GM21367 (cell line): ENCODE measurements around the gene TEAD3.
"Not testable (repeated sequence)": the region's sequence is repeated elsewhere in the genome, so short reads cannot be mapped to it uniquely, and the experiment has no call there.

ENCODE experiments used
- ATAC-seq: cut with Tn5 transposase; IDR thresholded peaks from one replicate; pipeline ENCODE4 v1.9.1; 2021; ENCODE audit not compliant: unreplicated experiment

TEAD3 gene

DNA sequence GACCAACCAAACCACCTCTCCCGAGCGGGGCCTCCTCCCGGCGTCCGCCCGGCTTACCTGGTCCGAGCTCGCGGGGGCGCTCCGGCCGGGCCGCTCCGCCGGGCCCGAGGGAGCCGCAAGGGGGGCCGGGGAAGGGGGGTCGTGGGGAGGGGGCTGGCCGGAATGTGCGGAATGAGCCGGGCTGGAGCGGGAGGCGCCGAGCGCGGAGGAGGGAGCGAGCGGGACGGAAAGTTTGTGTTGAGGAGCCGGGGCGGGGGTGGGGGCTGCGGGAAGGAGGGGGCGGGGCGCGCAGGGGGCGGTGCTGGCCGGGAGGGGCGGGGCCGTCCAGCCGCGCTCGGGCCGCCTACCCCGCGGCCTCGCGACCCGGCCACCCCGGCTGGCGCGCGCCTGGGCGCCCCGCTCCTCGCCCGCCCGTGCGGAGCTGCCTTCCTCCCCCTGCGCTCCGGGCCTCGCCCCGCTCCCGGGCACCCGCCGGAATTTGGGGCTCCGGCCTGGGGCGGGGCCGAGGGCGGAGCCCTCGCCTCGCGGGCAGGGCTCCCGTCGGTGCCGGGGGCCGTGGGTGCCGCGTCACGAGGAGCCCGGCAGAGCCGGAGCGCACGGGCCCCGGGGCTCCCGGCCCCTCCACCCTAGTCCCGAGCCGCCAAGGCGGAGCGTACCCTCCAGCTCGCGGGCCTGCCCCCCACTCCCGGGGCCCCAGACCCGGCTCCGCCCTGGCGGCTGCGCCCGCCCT is at the start of gene TEAD3:
Gene TEAD3 (minus strand): TSS at position 239 of the 730 bp plus-strand sequence.
- no peak for ATAC-seq

GRCh38 chr6:35544769-35545361 is 48.0 kb upstream of the TEAD3 start:
- ATAC-seq, result no peak

DNA sequence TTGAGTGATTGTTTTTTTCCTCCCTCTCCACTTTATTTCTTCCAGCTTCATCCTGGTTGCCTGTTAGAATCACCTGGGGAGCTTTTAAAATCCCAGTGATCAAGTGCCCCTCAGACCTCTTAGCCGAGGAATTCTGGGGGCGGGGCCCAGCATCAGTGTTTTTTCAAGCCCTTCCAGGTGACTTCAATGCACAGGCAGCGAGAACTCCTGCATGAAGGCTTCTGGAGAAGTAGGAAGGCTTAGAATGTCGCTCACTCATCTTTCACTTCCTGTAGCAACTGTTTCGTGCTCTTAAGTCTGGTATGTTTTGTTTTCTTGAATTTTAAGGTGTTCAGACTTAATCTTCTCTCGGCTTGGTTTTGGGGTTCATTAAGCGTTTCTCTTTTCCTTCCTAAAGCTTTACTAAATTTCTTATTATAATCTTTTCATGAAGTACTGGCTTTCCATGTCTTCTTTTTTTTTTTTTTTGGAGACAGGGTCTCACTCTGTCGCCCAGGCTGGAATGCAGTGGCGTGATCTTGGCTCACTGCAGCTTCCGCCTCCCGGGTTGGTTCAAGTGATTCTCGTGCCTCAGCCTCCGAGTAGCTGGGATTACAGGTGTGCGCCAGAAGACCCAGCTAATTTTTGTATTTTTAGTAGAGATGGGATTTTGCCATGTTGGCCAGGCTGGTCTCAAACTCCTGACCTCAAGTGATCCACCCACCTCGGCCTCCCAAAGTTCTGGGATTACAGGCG is 46.7 kb upstream of the TEAD3 start:
- no peak for ATAC-seq

GRCh38 chr6:35541836-35542235 is 45.0 kb upstream of the TEAD3 start:
- ATAC-seq, result no peak

GRCh38 chr6:35539223-35539622 is 42.3 kb upstream of the TEAD3 start:
- no peak for ATAC-seq

- ATAC-seq, result not testable (repeated sequence)
Observed at GRCh38 chr6:35535847-35536246, 39.0 kb upstream of the TEAD3 start.

DNA sequence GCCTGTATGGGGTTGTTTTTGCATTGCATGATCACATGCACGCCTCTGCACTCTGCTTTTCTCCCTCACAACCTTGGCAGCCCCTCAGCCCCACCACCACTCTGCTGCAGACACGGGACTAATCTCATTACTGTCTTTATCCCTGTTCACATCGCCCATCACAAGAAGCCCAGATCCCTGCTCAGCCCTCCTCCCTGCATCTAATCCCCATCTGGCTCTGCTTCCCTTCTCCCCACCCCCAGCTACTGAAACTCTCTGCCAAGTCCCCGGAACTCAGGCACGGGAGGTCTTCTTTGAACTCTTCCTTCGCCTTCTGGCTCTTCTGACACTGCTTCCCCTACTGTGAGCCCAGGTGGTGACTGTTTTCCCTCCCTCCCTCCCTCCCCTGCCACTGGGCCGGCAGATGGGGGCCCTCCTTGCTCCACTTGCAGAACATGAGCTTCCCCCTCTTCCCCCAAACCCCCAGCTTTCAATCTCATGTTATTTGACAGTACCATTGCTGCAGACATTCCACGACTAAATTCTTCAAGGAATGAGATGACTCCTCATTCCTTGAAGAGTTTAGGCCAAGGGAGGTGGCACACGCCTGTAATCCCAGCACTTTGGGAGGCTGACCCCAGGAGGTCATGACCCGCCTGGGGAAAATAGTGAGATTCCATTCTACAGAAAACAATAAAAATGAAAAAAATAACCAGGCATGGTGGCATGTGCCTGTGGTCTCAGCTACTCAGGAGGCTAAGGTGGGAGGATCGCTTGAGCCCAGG is 37.7 kb upstream of the TEAD3 start:
- no peak for ATAC-seq

- ATAC-seq, result no peak
Observed at GRCh38 chr6:35533981-35534380, 37.1 kb upstream of the TEAD3 start.

GRCh38 chr6:35532126-35532525 is 35.2 kb upstream of the TEAD3 start:
- no peak for ATAC-seq

DNA sequence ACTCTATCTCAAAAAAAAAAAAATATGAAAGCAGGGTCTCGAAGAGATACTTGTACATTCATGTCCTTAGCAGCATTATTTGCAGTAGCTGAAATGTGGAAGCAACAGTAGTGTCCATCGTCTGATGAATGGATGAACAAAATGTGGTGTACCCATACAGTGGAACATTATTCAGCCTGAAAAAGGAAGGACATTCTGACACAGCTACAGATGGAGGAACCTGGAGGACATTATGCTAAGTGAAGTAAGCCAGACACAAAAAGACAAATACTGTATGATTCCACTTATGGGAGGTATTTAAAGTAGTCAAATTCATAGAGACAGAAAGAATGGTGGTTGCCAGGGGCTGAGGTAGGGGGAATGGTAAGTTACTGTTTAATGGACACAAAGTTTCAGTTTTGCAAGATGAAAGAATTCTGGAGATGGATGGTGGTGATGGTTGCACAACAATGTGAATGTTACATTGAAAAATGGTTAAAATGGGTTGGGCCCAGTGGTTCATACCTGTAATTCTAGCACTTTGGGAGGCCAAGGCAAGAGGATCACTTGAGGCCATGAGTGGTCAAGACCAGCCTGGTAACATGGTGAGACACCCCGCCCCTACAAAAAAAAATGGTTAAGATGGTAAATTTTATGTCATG is 27.6 kb upstream of the TEAD3 start:
- no peak for ATAC-seq

DNA sequence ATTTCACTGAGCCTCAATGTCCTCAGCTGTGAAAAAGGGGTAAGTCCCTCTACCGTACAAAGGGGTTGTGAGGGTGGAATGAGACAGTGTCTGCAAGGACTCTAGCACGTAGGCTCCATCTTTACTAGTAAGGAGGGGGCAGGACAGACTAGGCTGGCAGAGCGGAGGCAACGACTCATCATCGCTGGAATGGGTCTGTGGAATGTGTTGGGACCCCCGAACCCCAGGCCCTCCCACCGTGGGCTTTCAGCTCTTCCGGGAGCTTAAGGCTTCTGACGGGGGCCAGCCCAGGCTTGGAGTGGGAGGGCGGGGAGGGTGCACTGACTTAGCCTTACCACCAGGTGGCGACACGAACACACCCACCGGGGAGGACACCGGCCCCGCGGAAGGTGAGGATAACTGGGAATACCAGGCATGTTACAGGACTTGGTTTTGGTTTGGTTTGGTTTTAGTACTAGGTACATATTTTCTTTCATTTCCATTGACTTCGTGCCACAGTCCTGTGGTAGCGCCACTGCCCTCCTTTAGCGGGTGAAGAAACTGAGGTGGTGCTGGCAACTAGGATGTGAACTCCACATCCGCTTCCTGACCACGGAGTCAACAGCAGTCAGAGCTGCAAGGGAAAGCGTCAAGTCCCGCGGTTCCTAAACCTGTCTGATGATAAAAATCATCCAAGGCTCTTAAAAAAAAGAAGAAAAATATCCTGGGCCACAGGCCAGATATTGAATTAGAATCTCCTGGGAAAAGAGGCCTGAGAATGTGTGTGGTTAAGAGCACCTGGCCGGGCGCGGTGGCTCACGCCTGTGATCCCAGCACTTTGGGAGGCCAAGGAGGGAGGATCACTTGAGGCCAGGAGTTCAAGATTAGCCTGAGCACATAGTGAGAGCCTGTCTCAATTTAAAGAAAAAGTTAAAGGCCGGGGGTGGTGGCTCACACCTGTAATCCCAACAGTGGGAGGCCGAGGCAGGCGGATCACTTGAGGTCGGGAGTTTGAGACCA is 26.1 kb upstream of the TEAD3 start:
- no peak for ATAC-seq

DNA sequence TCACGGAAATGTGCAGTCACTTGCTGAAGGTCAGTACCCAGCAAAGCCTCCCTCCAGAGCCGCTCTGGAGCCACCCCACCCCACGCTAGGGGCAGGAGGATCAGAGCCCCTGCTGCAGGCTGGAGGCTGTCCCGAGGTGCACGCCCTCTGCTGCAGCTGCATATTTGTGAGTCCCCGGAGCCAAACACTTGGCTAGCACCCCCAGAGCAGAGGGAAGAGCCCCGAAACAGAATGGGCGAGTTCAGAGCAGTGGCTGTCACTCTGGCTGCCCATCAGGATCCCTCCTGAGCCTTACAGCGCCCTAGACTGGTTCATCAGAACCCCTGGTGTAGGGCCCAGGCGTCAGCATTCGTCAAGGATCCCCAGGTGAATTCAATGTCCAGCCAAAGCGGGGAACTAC is 25.3 kb upstream of the TEAD3 start:
- no peak for ATAC-seq

DNA sequence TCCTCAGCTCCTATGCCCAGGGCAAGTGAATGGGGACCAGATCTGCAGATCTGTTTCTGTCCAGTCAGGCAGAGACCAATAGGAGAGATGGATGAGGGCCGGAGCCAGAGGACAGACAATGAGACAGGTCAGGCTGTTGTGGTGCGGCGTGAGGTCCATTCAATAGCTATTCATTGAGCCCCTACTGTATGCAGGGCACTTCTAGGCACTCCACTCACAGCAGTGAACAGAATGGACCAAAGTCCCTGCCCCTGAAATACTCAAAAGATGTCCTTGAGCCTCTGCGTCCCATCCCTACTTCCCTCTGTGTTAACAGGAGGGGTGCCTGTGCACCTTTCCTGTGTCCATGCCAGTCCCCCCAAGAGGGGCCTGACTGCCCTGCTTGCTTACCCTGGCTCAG is 24.4 kb upstream of the TEAD3 start:
- no peak for ATAC-seq

- ATAC-seq, result no peak
Observed at GRCh38 chr6:35519313-35520015, 22.6 kb upstream of the TEAD3 start.

GRCh38 chr6:35518566-35519312 is 21.9 kb upstream of the TEAD3 start:
- no peak for ATAC-seq

- ATAC-seq, result not testable (repeated sequence)
Observed at GRCh38 chr6:35517978-35518377, 21.1 kb upstream of the TEAD3 start.

DNA sequence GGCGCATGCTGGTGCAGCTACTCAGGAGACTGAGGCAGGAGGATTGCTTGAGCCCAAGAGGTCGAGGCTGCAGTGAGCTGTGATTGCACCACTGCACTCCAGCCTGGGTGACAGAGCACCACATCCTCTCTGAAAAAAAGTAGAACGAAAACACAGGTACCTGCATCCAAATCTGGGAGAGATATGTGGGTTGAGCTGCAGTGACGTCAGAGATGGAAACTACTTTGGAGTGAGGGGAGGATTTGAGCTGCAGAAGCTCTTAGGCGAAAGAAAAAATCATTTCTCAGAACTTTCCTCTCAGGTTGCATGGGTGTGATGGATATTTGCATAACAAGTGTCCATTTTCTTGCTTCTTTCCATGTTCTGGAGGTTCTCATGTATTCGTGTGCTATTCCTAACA is 19.8 kb upstream of the TEAD3 start:
- ATAC-seq, result no peak

- not testable (repeated sequence) for ATAC-seq
Observed at GRCh38 chr6:35515939-35516338, 19.1 kb upstream of the TEAD3 start.
